ENCODE results near the gene ETNK2. TPM values are rescaled to one million over a fixed set of nuclear protein-coding genes. Genes with fewer than 3 reads are reported as not detected.

ETNK2 gene, protein sequence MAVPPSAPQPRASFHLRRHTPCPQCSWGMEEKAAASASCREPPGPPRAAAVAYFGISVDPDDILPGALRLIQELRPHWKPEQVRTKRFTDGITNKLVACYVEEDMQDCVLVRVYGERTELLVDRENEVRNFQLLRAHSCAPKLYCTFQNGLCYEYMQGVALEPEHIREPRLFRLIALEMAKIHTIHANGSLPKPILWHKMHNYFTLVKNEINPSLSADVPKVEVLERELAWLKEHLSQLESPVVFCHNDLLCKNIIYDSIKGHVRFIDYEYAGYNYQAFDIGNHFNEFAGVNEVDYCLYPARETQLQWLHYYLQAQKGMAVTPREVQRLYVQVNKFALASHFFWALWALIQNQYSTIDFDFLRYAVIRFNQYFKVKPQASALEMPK
- total RNA-seq, result 8.7 and 12.9 TPM in 2 replicates

GRCh38 chr1:204151552-204152309, at the start of gene ETNK2:
Gene ETNK2, minus strand, starts transcription at chr1:204152044. Its CDS starts 192 bp downstream, at chr1:204151852.

DNA sequence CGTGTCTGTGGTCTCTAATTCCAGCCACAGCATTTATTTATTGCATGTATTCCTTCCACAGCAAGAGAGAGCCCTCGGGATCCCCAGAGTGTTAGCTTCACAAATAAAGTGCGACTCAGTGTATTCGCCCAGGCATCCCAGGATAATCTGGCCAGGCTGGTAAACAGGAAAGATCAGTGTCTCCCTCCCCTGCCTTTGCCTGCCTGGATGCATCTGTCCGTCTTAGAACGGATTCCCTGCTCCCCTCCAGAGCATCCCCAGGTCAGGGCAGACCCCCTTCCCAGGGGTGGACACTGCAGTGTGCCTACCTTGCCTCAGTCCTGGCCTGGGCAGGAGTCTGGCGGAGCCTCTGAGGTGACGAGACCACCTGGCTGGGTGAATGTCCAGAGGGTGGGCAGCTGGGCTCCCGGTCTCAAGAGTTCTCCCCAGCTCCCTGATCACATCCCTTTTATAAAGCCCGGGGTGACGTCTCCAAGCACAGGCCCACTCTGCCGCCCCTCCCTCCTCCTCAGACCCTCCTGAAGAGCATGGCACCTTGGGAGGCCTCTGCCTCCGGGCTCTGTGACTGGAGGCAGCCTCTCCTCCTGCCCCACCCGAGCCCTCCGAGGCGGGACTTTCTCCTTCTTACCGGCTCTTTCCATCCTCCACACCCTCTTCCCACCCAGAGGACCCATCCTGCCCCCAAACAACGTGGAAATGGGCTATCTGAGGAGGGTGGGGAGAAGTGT, 44.4 kb upstream of the ETNK2 start, which contains the start of gene KISS1:
Gene KISS1 (minus strand): TSS at position 424 of the 728 bp plus-strand sequence. CDS start 3,615 bp downstream, outside the sequence.

DNA sequence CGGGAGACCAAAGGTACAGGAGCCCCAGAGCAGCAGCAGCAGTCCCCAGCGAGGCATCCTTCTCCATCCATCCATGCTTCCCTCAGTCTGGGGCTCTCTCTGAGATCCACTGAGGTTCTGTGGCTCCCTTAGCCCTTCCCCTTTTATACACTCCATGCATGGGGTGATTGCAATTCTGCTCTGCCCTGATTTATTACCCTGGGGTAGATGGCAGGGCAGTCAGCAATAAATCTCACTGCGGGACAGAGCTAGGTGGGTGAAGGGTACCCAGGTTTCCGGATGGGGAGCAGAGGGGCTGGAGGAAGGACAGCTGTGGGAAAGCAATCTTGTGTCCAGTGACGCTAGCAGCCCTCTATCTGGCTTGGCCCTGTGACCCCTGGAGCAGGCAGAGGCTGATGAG, 14.4 kb upstream of the ETNK2 start, which contains the start of gene REN:
Gene REN (minus strand): TSS at position 119 of the 400 bp plus-strand sequence. CDS start 44 bp downstream, at position 75.

Other genes starting within 250 kb of the ETNK2 start
- 4.8 and 6.1 TPM in 2 replicates for gene SOX13, start 78.9 kb downstream of the ETNK2 start, total RNA-seq
- gene REN, start 14.3 kb upstream of the ETNK2 start, total RNA-seq, result not detected in 2 replicates
- not detected in 2 replicates for gene KISS1, start 44.4 kb upstream of the ETNK2 start, total RNA-seq
- gene GOLT1A, start 61.9 kb upstream of the ETNK2 start, total RNA-seq, result 0.26 TPM in 1 of 2 replicates, not detected in the other
- gene PLEKHA6, start 207.9 kb upstream of the ETNK2 start, total RNA-seq, result 1.3 and 3.7 TPM in 2 replicates